ENCODE data around the gene BIK.
"Not testable (repeated sequence)": the region's sequence is repeated elsewhere in the genome, so short reads cannot be mapped to it uniquely, and the experiment has no call there.

Gene BIK, protein sequence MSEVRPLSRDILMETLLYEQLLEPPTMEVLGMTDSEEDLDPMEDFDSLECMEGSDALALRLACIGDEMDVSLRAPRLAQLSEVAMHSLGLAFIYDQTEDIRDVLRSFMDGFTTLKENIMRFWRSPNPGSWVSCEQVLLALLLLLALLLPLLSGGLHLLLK

DNA sequence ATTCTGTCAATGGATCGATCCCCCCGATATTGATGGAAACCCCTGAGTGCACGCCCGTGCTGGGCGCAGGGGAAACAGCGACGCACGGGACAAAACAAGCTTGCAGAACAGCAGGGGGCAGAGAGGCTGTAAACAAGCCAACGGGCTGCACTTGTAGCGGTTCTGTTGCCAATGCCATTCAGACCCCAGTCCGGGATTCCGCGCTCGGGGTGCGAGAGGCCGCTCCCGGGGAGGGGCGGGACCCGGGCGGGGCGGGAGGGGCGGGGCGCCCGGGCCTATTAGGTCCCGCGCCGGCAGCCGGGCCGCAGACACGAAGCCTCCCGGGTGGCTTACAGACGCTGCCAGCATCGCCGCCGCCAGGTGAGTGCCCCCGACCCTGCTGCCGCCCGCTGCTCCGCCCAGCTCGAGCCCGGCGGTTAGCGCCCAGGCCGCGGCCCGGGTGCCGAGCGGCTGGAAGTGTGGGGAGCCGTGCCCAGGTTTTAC is at the start of gene BIK:
TSS of gene BIK (plus strand) at position 307 of the 483 bp plus-strand sequence. CDS start 13,273 bp downstream, outside the sequence.
- FAIRE-seq: no peak

DNA sequence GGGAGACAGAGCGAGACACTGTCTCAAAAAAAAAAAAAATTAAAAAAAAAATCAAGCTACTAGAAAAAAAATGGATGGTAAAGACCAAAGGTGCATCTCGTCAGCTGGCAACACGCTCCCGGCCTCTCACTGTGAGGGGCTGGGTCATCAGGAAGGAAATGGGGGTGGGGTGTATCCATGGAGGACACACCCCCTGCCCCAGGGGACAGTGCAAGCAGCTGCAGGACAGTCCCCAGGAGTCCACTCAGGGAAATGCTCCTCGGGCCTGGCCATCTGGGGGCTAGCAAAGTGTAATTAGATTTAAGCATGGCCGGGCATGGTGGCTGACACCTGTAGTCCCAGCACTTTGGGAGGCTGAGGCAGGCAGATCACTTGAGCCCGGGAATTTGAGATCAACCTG is 44.4 kb upstream of the BIK start:
- no peak for FAIRE-seq

DNA sequence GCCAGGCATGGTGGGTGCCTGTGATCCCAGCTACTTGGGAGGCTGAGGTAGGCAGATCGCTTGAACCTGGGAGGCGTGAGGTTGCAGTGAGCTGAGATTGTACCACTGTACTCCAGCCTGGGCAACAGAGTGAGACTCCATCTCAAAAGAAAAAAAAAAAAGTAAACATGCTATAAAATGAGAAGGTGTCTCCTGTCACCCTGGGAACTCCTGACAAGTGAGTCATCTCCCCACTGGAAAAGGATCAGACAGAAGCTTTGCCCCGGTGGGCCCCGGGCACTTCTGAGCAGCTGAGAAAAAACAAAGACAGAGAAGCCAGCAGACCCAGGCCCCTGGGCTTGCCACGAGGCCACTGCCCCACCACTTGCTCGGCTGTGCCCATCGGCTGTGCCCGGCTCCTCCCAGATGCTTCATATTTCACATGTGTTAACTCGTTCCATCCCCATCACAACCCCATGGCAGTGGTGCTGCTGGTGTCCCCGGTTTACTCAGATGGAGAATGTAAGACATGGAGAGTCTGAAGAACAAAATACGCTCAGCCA is 43.6 kb upstream of the BIK start:
- no peak for FAIRE-seq

DNA sequence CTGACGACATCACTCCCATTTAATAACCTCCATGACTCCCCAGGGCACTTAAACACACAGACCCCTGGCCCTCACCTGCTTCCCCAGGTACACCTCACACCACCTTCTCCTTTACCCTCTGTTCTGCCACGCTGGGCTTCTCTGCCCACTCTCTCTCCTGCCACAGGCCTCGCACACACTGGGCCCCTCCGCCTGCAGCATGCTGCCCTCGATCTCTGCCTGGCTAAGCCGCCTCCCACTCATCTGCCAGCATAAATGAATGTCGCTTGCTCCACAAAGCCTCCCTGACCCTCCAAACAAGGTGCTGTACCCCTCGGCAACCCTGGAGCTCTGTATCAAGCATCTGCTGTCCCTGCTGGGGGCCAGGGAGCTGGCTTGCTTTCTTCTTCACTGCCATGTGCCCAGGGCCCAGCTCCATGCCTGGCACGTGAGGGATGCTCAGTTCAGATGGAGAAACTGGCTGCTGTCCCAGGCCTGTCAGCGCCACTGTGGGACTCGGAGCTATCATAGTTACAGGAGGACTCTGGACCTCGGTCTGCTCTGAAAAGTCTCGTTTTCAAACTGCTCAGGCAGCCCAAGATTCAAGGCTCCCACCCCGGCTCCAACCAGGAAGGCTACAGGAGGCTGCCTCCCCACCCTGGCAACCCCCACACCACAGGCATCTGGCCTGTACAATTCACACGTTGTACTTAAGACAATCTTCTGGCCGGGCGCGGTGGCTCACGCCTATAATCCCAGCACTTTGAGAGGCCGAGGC is 33.3 kb upstream of the BIK start:
- FAIRE-seq: no peak

DNA sequence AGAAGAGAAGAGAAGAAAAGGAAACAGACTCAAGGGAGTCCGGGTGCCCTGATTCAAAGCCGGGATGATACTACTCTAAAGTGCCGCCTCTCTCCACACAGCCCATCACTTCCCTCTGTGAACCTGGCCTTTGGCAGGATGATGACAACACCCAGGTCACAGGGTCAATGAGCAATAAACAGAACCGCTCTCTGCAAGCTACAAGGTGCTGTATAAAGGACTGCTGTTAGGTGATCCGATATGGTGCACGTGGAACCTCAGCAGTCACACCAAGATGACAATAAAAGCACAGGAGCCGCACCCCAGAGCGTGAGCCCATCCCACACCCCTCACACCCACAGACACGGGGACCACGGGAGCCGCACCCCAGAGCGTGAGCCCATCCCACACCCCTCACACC is 32.0 kb upstream of the BIK start:
- no peak for FAIRE-seq

DNA sequence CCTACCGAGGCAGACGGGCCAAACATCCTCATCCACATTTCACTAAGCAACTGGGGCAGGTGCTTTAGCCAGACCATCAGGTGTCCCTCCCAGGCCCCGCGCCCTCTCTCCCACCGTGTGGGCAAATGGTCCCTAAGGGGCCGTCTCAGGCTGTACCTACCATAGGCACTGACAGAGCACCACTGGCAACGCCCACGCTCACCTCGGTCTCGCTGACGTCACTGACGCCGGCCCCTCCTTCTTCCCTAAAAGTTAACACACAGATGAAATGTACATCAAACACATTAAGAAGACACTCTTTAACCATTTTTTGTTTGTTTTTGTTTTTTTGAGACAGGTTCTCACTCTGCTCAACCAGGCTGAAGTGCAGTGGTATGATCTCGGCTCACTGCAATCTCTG is 30.8 kb upstream of the BIK start:
- FAIRE-seq: no peak

DNA sequence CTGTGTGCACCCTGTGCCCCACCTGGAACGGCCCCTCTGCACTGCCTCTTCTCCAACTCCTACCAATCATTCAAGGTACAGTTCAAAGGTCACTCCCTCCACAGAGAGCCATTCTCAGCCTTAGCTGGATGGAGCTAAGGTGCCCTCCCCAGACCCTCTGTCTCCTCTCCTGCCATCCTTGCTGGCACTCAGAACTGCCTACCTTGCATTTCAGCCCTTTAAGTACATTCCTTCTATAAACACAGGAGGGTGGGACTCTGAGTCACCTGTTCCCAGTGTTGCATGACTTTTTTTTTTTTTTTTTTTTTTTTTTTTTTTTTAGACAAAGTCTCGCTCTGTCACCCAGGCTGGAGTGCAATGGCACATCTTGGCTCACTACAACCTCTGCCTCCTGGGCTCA is 29.9 kb upstream of the BIK start:
- FAIRE-seq: no peak

DNA sequence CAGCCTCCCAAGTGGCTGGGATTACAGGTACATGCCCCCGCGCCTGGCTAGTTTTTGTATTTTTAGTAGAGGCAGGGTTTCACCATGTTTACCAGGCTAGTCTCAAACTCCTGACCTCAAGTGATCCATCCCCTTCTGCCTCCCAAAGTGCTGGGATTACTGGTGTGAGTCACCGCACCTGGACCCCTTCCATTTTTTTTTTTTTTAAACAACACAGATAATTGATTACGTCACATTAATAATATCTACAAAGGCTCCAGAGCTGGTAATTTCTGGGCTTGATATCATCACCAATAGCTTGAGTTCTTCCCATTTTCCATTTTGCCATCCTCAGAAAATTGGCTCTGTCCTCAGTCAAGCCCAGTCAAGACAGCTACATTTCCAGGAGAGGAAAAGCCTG is 28.6 kb upstream of the BIK start:
- no peak for FAIRE-seq

DNA sequence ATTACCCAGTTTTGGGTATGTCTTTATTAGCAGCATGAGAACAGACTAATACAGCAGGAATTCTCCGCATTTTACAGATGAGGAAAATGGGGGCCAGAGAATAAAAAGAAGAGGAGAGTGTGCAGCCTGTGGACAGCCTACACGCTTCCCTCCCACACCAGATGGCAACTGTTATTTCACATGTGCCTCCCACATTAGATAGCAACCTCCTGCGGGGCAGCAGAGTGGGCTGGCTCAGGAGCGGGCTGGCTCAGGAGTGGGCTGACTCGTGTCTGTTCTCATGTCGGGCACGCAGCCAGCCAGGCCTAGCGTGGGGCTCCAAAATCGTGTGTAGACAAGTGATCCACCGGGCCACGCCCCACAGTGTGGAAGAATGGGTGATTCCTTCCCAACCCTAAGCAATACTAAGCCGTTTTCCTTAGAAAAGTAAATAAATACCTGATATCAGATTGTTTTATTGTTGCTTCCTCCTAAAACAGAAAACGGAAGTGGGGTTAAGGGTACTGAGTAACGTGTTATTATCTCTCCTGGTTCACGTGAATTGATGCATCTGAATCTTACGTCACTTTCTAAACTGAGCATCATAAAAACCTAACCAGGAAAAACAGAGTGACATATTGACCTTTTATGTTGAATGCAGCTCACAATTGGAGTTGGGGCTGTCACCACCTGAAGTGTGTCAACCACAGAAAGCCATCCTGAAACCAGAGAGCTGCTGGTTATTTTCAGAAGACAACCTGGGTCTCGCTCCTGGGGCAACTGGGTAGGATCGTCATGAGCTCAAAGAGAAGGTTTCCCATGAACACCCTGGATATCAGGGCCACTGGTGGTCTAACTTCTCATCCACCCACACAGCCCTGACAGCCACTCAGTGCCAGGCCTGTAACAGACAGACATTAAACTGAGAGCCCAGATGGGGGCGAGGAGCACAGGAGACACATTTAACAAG is 24.6 kb upstream of the BIK start:
- no peak for FAIRE-seq

DNA sequence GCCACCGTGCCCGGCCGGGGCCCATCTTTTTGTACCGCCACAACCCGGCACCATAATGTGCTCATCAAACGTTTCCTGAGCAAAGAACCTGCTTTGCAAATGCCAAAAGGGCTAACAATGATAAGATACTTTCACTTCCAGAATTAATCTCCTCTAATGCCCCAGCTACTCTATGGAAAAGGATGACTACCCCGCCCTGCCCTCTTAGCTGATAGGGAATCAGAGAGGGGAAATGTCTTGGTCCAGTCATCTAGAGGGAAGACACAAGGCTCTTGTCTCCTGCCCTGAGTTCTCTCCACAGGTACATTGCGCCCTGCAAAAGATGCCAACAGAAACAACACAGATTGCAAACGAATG is 21.9 kb upstream of the BIK start:
- no peak for FAIRE-seq

DNA sequence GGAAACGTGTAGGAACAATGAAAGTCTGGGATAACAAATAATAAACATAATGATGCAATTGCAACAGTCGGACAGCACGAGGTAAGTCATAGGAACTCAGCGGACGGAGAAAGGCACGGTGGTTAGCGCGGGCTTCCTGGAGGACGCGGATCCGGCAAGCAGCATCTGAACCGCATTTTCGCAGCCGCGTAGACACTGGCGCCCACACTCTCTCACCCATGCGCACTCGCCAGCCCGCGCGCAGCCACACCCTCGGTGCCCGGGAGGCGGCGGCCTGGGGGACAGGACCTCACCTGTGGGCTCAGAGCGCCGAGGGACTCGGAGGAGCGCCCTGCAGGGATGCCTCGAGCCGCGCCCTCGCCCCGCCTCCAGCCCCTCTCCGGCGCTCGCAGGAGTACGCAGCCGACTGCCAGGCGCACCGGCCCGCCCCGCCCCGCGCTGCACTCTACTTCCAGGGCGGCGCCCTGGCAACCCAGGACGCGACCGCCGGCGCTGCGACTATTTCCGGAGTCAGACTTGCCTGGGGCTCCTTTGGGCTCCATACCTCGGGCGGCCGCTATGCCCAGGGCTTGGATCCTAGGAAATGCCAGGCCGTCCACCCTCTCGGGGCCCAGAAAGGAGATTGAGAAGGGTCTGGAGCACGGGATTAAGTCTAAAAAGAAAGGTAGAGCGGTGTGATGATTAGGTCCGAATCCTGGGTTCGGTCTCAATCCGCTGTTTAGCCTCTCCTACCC is 21.4 kb upstream of the BIK start, which contains the start of gene TTLL1:
TSS of gene TTLL1 (minus strand) at position 408 of the 734 bp plus-strand sequence. CDS start 13,805 bp downstream, outside the sequence.
- no peak for FAIRE-seq

DNA sequence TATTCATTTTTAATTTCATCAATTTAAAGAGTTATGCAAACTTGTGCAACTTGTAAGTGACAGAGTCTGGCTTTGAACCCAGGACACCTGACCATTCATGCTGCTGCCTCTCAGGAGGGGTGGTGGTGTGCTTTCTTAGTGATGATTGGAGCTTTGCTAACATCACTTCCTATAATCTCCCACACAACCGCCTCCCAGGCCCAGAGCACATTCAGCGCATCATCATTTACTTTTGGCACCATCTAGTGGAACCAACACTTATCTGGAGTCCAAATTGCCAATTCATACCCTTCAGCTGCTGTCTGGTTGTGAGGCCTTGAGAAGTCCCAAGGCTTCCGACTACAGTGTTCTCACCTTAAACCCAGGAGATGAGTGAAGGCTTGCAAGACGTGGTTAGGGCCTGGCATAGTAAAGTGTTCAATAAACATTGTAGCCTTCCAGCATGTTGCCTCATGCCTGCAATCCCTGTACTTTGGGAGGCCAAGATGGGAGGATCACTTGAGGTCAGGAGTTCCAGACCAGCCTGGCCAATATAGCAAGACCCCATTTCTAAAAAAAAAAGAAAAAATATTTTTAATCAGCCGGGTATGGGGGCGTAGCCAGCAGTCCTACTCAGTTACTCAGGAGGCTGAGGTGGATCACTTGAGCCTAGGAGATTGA is 20.3 kb upstream of the BIK start:
- peak; percentile 89 for FAIRE-seq

DNA sequence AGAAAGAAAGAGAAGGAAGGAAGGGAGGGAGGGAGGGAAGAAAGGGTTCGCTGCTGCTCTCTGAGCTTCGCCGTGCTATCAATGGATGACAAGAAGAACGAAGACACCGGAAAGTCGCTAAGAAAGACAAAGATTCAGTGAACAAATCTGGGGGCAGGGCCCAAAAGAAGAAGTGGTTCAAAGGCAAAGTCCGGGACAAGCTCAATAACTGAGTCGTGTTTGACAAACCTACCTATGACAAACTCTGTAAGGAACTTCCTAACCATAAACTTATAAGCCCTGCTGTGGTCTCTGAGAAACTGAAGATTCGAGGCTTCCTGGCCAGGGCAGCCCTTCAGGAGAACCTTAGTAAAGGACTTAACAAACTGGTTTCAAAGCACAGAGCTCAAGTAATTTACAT is 18.5 kb upstream of the BIK start:
- no peak for FAIRE-seq

DNA sequence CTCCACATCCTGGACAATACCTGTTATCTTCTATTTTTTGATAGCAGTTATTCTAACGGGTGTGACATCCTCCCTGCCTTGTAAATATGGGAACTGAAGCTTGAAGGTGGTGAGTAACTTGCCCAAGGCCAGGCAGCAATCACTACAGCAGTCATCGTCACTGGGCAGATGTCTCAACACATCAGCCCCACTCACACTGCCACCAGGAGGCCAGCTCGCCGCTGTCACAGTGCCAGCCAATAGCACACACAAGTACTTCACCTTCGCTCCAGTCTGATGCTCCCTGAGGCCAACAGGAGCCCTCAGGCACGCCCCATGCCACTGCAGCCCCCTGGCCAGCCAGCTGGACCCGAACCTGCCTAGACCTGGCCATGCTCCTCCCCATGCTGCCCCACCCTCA is 16.5 kb upstream of the BIK start:
- FAIRE-seq: no peak

DNA sequence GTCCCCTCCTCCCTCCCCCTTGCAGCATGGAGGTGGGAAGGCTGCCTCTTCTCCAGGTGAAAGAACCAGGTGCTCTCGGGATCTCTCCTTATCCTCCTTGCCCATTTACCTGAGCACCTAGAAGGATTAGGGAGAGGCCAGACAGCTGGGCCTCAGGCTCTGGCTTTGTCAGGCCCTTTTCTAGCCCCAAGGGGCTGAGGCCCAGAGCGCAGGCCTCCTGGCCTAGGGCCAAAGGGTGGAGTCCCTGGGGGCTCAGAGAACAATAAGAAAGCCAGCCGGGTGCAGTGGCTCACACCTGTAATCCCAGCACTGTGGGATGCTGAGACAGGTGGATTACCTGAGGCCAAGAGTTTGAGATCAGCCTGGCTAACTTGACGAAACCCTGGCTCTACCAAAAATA is 16.0 kb upstream of the BIK start:
- FAIRE-seq: no peak

DNA sequence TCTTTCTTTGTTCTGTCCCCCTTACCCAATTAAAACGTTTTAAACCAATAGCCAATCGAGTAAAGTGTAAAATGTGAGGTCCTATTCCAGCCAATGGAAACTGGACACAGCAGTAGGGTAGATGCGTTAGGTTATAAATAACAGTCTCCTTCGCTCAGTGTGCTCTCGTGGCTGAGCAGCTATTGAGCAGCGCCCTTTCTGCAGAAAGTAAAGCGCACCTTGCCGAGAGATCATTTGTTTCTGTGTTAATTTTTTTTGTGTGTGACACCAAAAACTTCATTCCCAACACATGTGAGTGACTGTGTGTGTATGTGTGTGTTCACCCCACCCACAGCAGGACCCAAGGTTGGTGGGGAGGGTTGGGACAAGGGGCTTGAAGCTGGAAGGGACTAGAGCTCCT is 14.1 kb upstream of the BIK start:
- no peak for FAIRE-seq

DNA sequence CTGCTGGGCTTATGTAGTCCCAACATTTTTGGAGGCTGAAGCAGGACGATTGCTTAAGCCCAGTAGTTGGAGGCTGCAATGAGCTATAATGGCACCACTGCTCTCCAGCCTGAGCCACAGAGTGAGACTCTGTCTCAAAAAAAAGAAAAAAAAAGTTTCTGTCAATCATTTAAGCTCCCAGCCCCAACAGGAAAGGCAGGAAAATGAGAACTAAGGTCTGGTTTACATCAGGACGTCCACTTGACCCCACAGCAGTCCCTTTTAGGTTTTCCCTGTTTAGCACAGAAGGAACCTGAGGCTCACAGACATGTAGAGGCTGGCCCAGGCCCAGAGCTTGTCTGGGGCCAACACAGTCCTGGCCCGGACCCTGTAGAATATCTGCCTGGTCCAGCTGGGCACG is 12.2 kb upstream of the BIK start:
- FAIRE-seq: no peak

DNA sequence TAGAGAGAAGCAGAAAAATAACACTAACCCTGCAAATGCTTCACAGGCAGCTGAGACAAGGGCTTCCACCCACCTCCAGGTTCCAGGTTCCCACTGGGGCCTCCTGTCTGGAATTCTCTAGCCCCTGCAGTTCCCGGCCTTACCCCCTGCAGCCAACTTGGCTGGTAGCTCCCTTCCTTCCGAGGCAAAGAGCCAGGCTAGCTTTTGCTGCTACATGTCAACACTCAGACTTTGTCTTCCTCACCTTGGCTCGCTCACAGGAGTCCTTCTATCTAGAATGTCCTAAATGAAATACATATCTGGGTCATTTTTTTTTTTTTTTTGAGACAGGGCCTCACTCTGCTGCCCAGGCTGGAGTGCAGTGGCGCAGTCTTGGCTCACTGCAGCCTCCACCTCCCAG is 11.5 kb upstream of the BIK start:
- FAIRE-seq: no peak

DNA sequence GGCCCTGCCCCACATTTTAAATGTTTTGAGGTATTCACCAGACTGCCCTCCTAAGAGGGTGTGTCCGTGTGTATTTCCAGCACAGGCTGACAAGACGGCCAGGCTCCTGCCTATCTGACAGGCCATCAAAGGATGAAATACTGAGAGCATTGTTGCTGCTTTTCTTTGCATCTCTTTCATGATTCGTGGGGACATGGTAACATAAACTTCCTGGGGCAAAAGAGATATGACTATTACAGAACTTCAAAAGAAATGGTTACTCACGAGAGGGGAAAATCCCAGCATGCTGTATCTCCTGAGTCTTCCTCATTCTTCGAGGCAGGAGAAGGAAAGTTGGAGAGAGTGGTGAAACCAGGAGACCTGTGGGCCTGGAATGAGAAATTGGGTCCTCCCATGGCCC is 10.3 kb upstream of the BIK start:
- no peak for FAIRE-seq

DNA sequence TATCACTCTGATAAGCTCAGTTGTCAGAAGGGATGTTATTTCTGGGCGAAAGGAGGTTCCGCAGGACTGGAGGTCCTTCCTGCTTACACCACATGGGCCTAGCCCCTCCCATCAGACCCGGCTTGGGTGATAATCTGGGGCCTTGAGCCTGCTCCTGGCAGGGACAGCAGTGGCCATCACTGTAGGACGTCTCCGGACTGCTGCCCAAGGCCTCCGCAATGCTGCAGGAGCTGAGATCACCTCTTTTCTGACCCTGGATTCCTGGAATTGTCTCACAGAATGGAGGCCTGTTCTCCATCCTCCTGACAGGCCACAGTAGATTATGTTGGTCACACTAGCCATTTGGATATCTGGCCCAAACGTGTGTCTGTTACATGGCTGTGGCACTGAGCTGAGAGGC is 9.2 kb upstream of the BIK start:
- FAIRE-seq: no peak

DNA sequence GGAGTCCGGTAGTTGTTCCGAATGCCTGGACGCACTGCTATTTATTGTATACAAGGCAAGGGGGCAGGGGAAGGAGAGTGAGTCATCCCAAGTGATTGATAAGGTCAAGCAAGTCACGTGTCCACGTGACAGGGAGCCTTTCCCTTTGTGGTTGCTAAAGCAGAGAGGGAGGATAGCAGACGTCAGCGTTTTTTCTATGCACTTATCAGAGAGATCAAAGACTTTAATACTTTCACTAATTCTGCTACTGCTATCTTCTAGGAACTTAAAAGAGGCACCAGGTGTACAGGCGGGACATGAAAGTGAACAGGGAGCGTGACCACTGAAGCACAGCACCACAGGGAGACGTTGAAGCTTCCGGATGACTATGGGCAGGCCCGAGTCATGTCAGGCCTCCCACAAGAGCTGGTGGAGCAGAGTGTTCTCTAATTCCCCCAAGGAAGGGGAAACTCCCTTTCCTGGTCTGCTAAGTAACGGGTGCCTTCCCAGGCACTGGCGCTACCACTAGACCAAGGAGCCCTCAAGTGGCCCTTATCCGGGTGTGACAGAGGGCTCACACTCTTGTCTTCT is 6.4 kb upstream of the BIK start:
- FAIRE-seq: not testable (repeated sequence)

DNA sequence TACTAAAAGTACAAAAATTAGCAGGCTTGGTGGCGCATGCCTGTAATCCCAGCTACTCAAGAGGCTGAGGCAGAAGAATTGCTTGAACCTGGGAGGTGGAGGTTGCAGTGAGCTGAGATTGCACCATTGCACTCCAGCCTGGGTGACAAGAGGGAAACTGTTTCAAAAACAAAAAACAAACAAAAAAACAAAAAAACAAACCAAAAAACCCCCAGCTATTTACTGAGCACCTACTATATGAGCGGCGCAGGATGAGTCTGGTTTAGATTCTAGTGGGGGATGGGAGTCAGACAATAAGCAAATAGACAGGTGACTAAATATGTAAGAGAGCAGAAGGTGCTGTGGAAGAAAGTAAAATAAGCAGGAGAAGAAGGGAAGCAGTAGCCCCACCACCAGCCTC is 5.6 kb upstream of the BIK start:
- FAIRE-seq: not testable (repeated sequence)
